GM23248 (cell line): ENCODE data around the gene URB1. TPM values are rescaled to one million over a fixed set of nuclear protein-coding genes. Genes with fewer than 3 reads are reported as not detected.
"Not testable (repeated sequence)": the region's sequence is repeated elsewhere in the genome, so short reads cannot be mapped to it uniquely, and the experiment has no call there.

Source experiments
- DNase-seq: peaks from one replicate; pipeline ENCODE4 v3.0.0-alpha.2; 2015
- H2AFZ ChIP-seq: fragments of 200-600 bp; sonication (generic); 2 replicates; pipeline ENCODE4 v1.6.1; 2016; ENCODE audit warnings: antibody characterized with exemption
- H3F3A ChIP-seq: fragments of 200-600 bp; sonication (generic); 2 replicates; pipeline ENCODE4 v1.6.1; 2016; ENCODE audit warnings: mild to moderate bottlenecking, antibody characterized with exemption, mixed run types; ENCODE audit not compliant: insufficient read depth
- H3K27ac ChIP-seq: fragments of 200-600 bp; sonication (generic); 2 replicates; pipeline ENCODE4 v1.5.1; 2016; ENCODE audit warnings: mild to moderate bottlenecking
- H3K27me3 ChIP-seq: fragments of 200-600 bp; sonication (generic); replicated peaks from 2 replicates; pipeline ENCODE4 v1.6.1; 2016; ENCODE audit warnings: mild to moderate bottlenecking; ENCODE audit not compliant: insufficient read depth
- H3K36me3 ChIP-seq: fragments of 200-600 bp; sonication (generic); 2 replicates; pipeline ENCODE4 v1.6.1; 2016; ENCODE audit warnings: low read depth, mild to moderate bottlenecking
- H3K4me1 ChIP-seq: fragments of 200-600 bp; sonication (generic); 2 replicates; pipeline ENCODE4 v1.6.1; 2016; ENCODE audit warnings: mild to moderate bottlenecking; ENCODE audit not compliant: insufficient read depth
- H3K4me2 ChIP-seq: fragments of 200-600 bp; sonication (generic); one replicate; pipeline ENCODE4 v1.6.1; 2016; ENCODE audit warnings: mild to moderate bottlenecking; ENCODE audit not compliant: unreplicated experiment
- H3K4me3 ChIP-seq: fragments of 200-600 bp; sonication (generic); 2 replicates; pipeline ENCODE4 v1.5.1; 2016; ENCODE audit warnings: mild to moderate bottlenecking
- H3K79me2 ChIP-seq: fragments of 200-600 bp; sonication (generic); 2 replicates; pipeline ENCODE4 v1.6.1; 2016; ENCODE audit warnings: mild to moderate bottlenecking; ENCODE audit not compliant: insufficient read depth
- H3K9ac ChIP-seq: fragments of 200-600 bp; sonication (generic); 2 replicates; pipeline ENCODE4 v1.6.1; 2016; ENCODE audit warnings: mild to moderate bottlenecking
- H3K9me2 ChIP-seq: fragments of 200-600 bp; sonication (generic); 2 replicates; pipeline ENCODE4 v1.6.1; 2016; ENCODE audit warnings: mixed run types, mild to moderate bottlenecking, moderate library complexity; ENCODE audit not compliant: insufficient read depth
- H3K9me3 ChIP-seq: fragments of 200-600 bp; sonication (generic); one replicate; pipeline ENCODE4 v1.6.1; 2017; ENCODE audit warnings: low read depth
- H4K20me1 ChIP-seq: fragments of 200-600 bp; sonication (generic); 2 replicates; pipeline ENCODE4 v1.6.0; 2016; ENCODE audit not compliant: insufficient read depth
- EZH2 ChIP-seq: fragments of 200-600 bp; sonication (generic); IDR thresholded peaks from 2 replicates; pipeline ENCODE4 v1.6.1; 2018; ENCODE audit warnings: antibody characterized with exemption, mild to moderate bottlenecking; ENCODE audit not compliant: insufficient read depth, poor library complexity, severe bottlenecking
- EZH2phosphoT487 ChIP-seq: fragments of 200-600 bp; sonication (generic); IDR thresholded peaks from 2 replicates; pipeline ENCODE4 v1.6.1; 2018; ENCODE audit warnings: antibody characterized with exemption, moderate library complexity, mild to moderate bottlenecking, low read depth; ENCODE audit not compliant: insufficient read depth
- WGBS, 2 experiments: methylation state at CpG; one replicate each; pipeline ENCODE4 v1.1.6; 2015 to 2017; ENCODE audit warnings: low lambda C conversion rate in 2 of 2, low coverage in 1 of 2; ENCODE audit errors: missing lambda C conversion rate in 2 of 2; 5-methylcytosine and 5-hydroxymethylcytosine counted together
- in situ Hi-C: fragments of 300-500 bp; cut with MboI; formaldehyde crosslinking; loops from 2 replicates; pipeline ENCODE4 v1.15.0; 2020
- polyA plus RNA-seq: library from polyadenylated mRNA; unstranded; fragments of >200 nt; fragmentation: Nextera tagmentation; extraction: Ambion mirVana; gene quantifications from 2 replicates; pipeline ENCODE4 v1.2.1, GENCODE V29; 2016
- total RNA-seq: library from RNA; depleted of rRNA; stranded (reverse); fragments of >200 nt; shearing (Covaris generic); gene quantifications from 2 replicates; pipeline ENCODE4 v1.2.3, GENCODE V29; 2014; rRNA removed

Gene URB1, protein sequence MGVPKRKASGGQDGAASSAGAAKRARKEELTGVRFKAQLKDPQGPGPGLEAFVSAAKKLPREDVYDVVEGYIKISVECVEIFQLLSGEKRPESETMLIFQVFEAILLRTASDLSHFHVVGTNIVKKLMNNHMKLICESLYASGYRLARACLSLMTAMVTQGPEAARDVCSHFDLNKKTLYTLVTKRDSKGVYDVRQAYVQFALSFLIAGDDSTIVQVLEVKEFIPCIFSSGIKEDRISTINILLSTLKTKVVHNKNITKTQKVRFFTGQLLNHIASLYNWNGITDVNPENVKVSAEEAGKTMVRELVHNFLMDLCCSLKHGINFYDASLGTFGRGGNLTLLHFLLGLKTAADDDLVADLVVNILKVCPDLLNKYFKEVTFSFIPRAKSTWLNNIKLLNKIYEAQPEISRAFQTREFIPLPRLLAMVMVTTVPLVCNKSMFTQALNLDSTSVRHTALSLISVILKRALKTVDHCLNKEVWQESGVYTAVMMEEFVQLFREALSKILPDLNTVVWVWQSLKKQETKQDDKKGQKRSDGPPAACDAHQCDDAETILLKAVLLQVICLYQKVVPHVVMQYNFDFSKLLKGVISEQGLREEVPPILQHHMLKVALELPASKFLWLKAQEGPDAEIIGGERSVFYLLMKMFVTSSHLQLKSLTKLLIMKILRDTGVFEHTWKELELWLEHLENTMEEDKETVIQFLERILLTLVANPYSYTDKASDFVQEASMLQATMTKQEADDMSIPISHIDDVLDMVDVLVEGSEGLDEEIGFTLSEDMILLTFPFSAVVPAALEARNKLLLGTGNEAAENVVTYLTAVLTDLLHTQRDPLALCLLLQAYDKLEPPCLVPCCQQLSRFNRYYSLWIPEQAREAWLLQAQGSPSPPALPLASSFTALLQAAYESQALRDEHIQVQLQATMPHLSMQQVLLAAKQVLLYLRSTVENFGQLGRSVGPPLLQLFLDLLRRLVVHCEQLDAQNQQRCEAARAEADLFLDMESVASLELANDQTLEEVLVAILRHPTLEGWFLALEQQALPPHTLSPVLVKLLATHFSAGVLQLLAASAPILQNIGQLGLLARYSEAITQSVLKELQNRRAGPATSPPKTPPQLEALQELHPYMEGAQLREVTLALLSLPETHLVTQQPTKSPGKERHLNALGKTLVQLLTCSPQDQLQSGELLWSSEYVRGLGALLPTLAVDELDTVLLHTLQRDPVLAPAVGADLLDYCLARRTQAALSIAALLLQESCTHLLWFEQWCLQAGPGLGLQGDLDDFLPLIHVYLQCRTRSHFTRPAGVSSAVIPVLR (N-terminal part only)
- total RNA-seq (15.7 and 20.4 TPM in 2 replicates), polyA plus RNA-seq (4.6 and 4.9 TPM in 2 replicates)

DNA sequence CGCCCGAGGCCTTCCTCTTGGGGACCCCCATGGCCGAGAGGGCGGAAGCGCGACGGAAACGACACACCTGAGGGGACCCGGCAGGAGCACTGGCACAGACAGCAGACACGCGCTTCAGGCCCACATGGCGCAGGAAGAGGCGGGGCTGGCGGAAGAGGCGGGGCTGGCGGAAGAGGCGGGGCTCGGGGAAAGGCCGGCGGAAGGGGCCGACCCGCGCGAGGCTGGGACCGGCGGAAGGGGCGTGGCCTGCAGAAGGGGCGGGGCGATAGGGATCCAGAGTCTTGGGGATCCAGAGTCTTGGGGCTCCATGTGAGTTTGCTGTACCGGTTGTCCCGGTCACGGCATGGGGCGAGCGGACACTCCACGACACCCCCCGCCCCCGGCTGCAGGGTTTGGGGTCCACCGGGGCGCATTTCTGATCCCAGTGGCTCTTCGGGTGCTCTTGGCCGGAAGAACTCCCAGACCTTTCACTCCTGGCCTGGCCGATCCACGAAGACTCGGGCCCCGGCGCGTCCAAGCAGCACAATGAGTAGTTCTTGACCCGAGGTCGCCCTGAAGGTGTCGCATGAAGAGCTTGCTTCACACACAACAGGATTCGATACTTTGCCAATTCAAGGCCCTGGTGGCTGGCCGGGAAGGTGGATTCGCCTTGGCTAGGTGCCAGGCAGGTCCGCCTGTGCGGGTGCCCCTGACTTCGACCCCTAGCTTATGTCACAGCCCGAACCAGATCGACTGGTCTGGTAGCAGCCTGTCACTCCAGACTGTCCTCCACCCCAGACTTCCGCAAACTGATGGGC is at the start of gene URB1:
Gene URB1, minus strand, starts transcription at position 133 of the 797 bp plus-strand sequence. Its CDS starts 102 bp downstream, at position 31.
- Histone ChIP-seq H4K20me1 (no peaks in the 10 kb centered on the region; the same call in 1 of the 2 replicates), H3K9me2 (no peaks in the 10 kb centered on the region), H3K9ac (peak within 1 kb of the TSS; percentile 79), H3K27me3 (no peaks in the 10 kb centered on the region), H3K4me2 (peak within 1 kb of the TSS; percentile 88), H3K4me3 (peak within 1 kb of the TSS; percentile 99), H3F3A (peaks cover 18% of the 10 kb centered on the region), H2AFZ (peak within 1 kb of the TSS; percentile 98), H3K9me3 (no peaks in the 10 kb centered on the region), H3K4me1 (peaks cover 33% of the 10 kb centered on the region), H3K27ac (peak within 1 kb of the TSS; percentile 61), H3K79me2 (peaks cover 47% of the 10 kb centered on the region), H3K36me3 (no peaks in the 10 kb centered on the region)
- peak; percentile 93 for DNase-seq
- WGBS, 2 experiments, result 7% methylated on average over 35 to 56 of the region's 59 CpGs
- TF ChIP-seq EZH2phosphoT487 (no peak), EZH2 (no peak)
- in situ Hi-C loops, result no loop called here

DNA sequence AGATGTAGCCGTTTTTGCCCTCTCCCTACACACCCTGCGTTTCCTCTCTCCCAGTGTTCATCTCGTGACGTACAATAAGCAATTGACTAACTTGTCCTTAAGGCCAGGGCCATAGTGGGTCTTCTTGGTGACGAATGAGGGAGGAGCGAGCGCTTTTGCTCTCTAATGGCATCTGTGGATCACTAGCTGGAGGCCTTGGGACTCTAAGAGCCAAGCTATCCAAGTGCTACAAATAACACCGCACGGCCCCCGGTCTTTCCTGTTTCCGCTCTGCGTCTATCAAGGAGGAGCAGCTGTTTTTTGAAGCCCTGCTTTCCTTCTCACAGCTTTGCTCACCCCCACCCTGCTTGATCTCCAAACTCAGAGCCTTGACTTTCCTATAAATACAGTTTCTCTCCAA is 44.9 kb upstream of the URB1 start:
- no peak for DNase-seq
- H3K36me3 ChIP-seq, result no peaks in the 10 kb centered on the region
- H3K79me2 ChIP-seq, result no peaks in the 10 kb centered on the region
- no peaks in the 10 kb centered on the region for H3K9me2 ChIP-seq
- no peaks in the 10 kb centered on the region for H3K9me3 ChIP-seq
- H3K4me2 ChIP-seq, result no peak overlapping the region
- H3K9ac ChIP-seq, result no peak overlapping the region
- H3K27me3 ChIP-seq, result no peaks in the 10 kb centered on the region
- no peak overlapping the region for H3K4me3 ChIP-seq
- whole genome bisulfite sequencing, 2 experiments, result 89 to 90% methylated on average over 12 of the region's 12 CpGs
- TF ChIP-seq EZH2 (no peak), EZH2phosphoT487 (no peak)
- H3K4me1 ChIP-seq, result no peaks in the 10 kb centered on the region
- no peak overlapping the region for H3K27ac ChIP-seq
- in situ Hi-C loops, result no loop called here
- H2AFZ ChIP-seq, result no peak overlapping the region
- no peaks in the 10 kb centered on the region for H4K20me1 ChIP-seq
- no peaks in the 10 kb centered on the region for H3F3A ChIP-seq

DNA sequence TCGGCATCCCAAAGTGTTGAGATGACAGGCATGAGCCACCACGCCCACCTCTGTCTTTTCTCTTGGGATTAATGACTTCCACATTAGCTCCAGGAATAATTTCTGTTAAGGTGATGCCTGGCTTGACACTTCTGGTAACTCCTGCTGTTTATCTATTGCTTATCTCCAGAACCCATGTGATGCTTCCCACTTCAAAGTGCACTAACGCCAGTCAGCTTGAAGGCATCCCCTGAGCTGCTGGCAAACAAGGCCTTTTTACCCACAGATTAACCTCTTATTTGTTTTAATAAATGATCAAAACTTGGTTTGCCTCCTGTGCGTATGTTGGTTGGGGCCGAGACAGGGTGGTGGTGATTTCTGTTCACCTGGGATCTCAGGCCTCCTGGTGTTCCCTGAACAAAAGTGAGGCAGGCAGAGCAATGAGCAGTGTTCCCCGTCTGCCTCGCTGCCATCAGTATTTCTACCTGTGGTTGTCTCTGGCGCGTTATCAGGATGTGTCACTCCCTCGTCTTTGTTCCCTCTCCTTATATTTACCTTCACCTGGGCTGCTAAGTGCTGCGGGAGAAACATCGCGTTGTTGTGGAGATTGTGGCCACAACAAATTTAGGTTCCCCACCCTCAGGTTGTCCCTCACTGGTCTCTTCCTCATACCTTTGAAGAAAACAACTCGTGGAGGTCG is 40.3 kb upstream of the URB1 start:
- H3K79me2 ChIP-seq, H3K9me2 ChIP-seq, H4K20me1 ChIP-seq, H3K27ac ChIP-seq, H2AFZ ChIP-seq, H3K36me3 ChIP-seq, H3K4me1 ChIP-seq, H3K9ac ChIP-seq, H3K9me3 ChIP-seq, in situ Hi-C loops, H3K27me3 ChIP-seq, DNase-seq, H3K4me2 ChIP-seq, H3F3A ChIP-seq, H3K4me3 ChIP-seq: not testable (repeated sequence)
- WGBS, 2 experiments, result 65 to 66% methylated on average over 15 of the region's 15 CpGs
